ENCODE measurements around the gene GPR157. TPM values are rescaled to one million over a fixed set of nuclear protein-coding genes. Genes with fewer than 3 reads are reported as not detected.

GPR157 gene
- total and polyA plus RNA-seq, 2 experiments from 2014 or later = 0.81 to 3.9 TPM

DNA sequence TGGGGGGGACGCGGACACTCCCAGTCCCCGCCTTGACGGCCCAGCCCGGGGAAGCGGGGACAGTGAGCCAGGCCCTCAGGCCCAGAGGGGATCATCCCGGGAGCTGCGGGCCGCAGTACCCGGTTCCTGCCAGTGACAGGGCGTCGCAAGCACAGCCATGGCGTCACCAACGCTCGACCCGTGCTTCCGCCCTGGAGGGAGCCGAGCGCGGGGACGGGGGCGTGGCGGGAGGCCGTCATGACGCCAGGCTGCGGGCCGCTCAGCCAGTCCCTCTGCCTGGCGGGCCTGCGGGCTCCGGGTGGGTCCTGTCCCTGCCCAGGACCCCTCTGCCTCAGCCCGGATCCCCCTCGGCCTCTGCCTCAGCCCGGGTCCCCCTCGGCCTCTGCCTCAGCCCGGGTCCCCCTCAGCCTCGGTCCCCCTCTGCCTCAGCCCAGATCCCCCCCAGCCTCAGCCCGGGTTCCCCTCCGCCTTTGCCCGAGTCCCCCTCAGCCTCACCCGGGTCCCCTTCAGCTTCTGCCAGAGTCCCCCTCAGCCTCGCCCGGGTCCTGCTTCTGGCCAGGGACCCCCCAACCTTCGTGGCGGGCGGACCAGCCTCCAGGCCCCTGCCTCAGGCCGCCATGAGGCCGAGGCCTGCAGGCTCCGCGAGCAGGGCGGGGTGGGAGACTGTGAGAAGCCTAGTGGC is 57.2 kb downstream of the GPR157 start:
- no peak overlapping the region for H3K27ac Mint-ChIP-seq
- TF ChIP-seq ZNF331 (CRISPR knock-in tag; IDR thresholded peaks at IDR 0.05; ENCODE audit: low read depth) (no peak), ZNF114 (CRISPR knock-in tag; IDR thresholded peaks at IDR 0.05) (no peak), EZH2phosphoT487 (IDR thresholded peaks at IDR 0.05; ENCODE audit: unreplicated experiment) (no peak), JUNB (IDR thresholded peaks at IDR 0.05; ENCODE audit: unreplicated experiment) (no peak), STAT1 (IDR thresholded peaks at IDR 0.05; ENCODE audit: unreplicated experiment) (no peak), EZH2 (IDR thresholded peaks at IDR 0.05; ENCODE audit: low read depth, unreplicated experiment) (no peak), NANOG (IDR thresholded peaks at IDR 0.05; ENCODE audit: borderline replicate concordance) (no peak), ETS1 (IDR thresholded peaks at IDR 0.05) (no peak), POLR2AphosphoS5 (IDR thresholded peaks at IDR 0.05; ENCODE audit: low read depth) (no peak), CREB1 (CRISPR knock-in tag; IDR thresholded peaks at IDR 0.05; ENCODE audit: low read depth) (no peak)
- TF ChIP-seq, protein P1, sequence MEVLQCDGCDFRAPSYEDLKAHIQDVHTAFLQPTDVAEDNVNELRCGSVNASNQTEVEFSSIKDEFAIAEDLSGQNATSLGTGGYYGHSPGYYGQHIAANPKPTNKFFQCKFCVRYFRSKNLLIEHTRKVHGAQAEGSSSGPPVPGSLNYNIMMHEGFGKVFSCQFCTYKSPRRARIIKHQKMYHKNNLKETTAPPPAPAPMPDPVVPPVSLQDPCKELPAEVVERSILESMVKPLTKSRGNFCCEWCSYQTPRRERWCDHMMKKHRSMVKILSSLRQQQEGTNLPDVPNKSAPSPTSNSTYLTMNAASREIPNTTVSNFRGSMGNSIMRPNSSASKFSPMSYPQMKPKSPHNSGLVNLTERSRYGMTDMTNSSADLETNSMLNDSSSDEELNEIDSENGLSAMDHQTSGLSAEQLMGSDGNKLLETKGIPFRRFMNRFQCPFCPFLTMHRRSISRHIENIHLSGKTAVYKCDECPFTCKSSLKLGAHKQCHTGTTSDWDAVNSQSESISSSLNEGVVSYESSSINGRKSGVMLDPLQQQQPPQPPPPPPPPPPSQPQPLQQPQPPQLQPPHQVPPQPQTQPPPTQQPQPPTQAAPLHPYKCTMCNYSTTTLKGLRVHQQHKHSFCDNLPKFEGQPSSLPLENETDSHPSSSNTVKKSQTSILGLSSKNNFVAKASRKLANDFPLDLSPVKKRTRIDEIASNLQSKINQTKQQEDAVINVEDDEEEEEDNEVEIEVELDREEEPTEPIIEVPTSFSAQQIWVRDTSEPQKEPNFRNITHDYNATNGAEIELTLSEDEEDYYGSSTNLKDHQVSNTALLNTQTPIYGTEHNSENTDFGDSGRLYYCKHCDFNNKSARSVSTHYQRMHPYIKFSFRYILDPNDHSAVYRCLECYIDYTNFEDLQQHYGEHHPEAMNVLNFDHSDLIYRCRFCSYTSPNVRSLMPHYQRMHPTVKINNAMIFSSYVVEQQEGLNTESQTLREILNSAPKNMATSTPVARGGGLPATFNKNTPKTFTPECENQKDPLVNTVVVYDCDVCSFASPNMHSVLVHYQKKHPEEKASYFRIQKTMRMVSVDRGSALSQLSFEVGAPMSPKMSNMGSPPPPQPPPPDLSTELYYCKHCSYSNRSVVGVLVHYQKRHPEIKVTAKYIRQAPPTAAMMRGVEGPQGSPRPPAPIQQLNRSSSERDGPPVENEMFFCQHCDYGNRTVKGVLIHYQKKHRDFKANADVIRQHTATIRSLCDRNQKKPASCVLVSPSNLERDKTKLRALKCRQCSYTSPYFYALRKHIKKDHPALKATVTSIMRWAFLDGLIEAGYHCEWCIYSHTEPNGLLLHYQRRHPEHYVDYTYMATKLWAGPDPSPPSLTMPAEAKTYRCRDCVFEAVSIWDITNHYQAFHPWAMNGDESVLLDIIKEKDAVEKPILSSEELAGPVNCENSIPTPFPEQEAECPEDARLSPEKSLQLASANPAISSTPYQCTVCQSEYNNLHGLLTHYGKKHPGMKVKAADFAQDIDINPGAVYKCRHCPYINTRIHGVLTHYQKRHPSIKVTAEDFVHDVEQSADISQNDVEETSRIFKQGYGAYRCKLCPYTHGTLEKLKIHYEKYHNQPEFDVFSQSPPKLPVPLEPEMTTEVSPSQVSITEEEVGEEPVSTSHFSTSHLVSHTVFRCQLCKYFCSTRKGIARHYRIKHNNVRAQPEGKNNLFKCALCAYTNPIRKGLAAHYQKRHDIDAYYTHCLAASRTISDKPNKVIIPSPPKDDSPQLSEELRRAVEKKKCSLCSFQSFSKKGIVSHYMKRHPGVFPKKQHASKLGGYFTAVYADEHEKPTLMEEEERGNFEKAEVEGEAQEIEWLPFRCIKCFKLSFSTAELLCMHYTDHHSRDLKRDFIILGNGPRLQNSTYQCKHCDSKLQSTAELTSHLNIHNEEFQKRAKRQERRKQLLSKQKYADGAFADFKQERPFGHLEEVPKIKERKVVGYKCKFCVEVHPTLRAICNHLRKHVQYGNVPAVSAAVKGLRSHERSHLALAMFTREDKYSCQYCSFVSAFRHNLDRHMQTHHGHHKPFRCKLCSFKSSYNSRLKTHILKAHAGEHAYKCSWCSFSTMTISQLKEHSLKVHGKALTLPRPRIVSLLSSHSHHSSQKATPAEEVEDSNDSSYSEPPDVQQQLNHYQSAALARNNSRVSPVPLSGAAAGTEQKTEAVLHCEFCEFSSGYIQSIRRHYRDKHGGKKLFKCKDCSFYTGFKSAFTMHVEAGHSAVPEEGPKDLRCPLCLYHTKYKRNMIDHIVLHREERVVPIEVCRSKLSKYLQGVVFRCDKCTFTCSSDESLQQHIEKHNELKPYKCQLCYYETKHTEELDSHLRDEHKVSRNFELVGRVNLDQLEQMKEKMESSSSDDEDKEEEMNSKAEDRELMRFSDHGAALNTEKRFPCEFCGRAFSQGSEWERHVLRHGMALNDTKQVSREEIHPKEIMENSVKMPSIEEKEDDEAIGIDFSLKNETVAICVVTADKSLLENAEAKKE (CRISPR knock-in tag; IDR thresholded peaks at IDR 0.05) = no peak
- TF ChIP-seq, protein P2, sequence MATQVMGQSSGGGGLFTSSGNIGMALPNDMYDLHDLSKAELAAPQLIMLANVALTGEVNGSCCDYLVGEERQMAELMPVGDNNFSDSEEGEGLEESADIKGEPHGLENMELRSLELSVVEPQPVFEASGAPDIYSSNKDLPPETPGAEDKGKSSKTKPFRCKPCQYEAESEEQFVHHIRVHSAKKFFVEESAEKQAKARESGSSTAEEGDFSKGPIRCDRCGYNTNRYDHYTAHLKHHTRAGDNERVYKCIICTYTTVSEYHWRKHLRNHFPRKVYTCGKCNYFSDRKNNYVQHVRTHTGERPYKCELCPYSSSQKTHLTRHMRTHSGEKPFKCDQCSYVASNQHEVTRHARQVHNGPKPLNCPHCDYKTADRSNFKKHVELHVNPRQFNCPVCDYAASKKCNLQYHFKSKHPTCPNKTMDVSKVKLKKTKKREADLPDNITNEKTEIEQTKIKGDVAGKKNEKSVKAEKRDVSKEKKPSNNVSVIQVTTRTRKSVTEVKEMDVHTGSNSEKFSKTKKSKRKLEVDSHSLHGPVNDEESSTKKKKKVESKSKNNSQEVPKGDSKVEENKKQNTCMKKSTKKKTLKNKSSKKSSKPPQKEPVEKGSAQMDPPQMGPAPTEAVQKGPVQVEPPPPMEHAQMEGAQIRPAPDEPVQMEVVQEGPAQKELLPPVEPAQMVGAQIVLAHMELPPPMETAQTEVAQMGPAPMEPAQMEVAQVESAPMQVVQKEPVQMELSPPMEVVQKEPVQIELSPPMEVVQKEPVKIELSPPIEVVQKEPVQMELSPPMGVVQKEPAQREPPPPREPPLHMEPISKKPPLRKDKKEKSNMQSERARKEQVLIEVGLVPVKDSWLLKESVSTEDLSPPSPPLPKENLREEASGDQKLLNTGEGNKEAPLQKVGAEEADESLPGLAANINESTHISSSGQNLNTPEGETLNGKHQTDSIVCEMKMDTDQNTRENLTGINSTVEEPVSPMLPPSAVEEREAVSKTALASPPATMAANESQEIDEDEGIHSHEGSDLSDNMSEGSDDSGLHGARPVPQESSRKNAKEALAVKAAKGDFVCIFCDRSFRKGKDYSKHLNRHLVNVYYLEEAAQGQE (IDR thresholded peaks at IDR 0.05; ENCODE audit: unreplicated experiment) = no peak
- TF ChIP-seq, protein P3, sequence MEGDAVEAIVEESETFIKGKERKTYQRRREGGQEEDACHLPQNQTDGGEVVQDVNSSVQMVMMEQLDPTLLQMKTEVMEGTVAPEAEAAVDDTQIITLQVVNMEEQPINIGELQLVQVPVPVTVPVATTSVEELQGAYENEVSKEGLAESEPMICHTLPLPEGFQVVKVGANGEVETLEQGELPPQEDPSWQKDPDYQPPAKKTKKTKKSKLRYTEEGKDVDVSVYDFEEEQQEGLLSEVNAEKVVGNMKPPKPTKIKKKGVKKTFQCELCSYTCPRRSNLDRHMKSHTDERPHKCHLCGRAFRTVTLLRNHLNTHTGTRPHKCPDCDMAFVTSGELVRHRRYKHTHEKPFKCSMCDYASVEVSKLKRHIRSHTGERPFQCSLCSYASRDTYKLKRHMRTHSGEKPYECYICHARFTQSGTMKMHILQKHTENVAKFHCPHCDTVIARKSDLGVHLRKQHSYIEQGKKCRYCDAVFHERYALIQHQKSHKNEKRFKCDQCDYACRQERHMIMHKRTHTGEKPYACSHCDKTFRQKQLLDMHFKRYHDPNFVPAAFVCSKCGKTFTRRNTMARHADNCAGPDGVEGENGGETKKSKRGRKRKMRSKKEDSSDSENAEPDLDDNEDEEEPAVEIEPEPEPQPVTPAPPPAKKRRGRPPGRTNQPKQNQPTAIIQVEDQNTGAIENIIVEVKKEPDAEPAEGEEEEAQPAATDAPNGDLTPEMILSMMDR (conservative IDR thresholded peaks at IDR 0.05; ENCODE audit: low read depth in 2 of 2) = no peak
- H2AFZ ChIP-seq = no peak overlapping the region
- no peaks in the 10 kb centered on the region for H4K20me1 ChIP-seq (replicated peaks; ENCODE audit: insufficient read depth)
- no peak overlapping the region for H3K27ac ChIP-seq (ENCODE audit: low read depth)
- peaks cover 12% of the 10 kb centered on the region for H3K4me1 Mint-ChIP-seq
- no peaks in the 10 kb centered on the region for H3K9me3 Mint-ChIP-seq
- no peak overlapping the region for H3K4me3 Mint-ChIP-seq
- H3K36me3 ChIP-seq (ENCODE audit: insufficient read depth) = no peaks in the 10 kb centered on the region
- H3K79me2 ChIP-seq (replicated peaks; ENCODE audit: insufficient read depth) = no peaks in the 10 kb centered on the region
- ATAC-seq = peak; percentile 73
- DNase-seq (ENCODE audit: low spot score) = peak; percentile 48
- H3K4me3 ChIP-seq = no peak overlapping the region
- H3K4me1 ChIP-seq (ENCODE audit: insufficient read depth) = no peaks in the 10 kb centered on the region
- H3F3A ChIP-seq (replicated peaks; ENCODE audit: low read depth) = no peaks in the 10 kb centered on the region
- no peaks in the 10 kb centered on the region for H3K27me3 ChIP-seq (ENCODE audit: insufficient read depth)
- H3K9me2 ChIP-seq (ENCODE audit: insufficient read depth) = no peaks in the 10 kb centered on the region
- H3K36me3 Mint-ChIP-seq (ENCODE audit: low read depth) = no peaks in the 10 kb centered on the region
- no peak overlapping the region for H3K4me2 ChIP-seq
- peaks cover 10% of the 10 kb centered on the region for H3K27me3 Mint-ChIP-seq (ENCODE audit: insufficient read depth, low read depth, poor library complexity)
